Stomach (tissue), 4 donors: Measurements from ENCODE around the gene POLR2J2.
"Not testable (repeated sequence)": the region's sequence is repeated elsewhere in the genome, so short reads cannot be mapped to it uniquely, and the experiment has no call there.

ENCODE experiments used
- EP300 ChIP-seq: sonication (generic); formaldehyde crosslinking; IDR thresholded peaks from one replicate; pipeline ENCODE4 v1.6.1; 2017; ENCODE audit warnings: antibody characterized with exemption
- POLR2A ChIP-seq, 4 donors: fragments of 450-650 bp; IDR thresholded peaks; one replicate each; pipeline ENCODE4 v1.6.1; 2016; ENCODE audit warnings: antibody characterized with exemption in 4 of 4, control low read depth in 2 of 4, mild to moderate bottlenecking in 1 of 4, moderate library complexity in 1 of 4
- TF ChIP-seq, protein P1 (sequence below), 7 experiments: fragments of 450-650 bp in 4 of 7; fragments of 200-600 bp in 3 of 7; sonication (generic) in 3 of 7; IDR thresholded peaks; one replicate each; pipeline ENCODE4 v1.5.1; 2016 to 2019; ENCODE audit warnings: antibody characterized with exemption in 7 of 7, control low read depth in 2 of 7, mild to moderate bottlenecking in 1 of 7

DNA sequence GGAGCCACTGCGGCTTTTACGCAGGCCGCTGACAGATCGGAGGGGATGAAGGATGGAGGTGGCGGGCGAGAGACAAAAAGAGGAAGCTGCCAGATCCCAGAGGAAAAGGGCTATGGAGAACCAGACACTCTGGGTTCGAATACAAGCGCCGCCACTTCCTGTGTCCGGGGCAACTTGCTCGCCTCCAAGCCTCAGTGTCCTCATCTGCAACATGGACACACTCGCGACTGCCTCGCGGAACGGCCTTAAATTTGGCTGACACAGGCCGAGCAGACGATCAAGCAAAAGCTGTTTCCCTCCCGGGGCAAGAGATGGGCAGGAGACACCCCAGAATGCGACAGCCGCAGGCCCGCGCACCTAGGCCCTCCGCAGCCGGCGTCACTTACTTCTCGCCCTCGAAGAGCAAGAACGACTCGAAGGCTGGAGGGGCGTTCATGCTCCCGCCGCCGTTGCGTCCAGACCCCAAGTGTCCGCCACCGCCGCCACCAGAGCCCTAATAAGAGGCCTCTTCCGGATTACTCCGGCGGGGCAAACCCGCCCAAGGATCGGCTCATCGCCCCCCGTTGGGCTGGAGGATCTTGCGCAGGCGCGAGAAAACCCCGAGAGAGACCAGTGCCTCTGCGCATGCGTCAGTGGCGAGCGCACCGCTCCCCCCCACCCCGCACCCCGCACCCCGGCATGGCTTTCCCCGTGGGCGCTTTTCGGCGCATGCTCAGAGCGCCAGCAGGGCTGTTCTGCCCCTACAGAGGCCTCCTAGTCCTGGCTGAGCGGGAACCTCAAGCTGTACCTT lies at the start of gene POLR2J2:
- TF ChIP-seq, protein P1, sequence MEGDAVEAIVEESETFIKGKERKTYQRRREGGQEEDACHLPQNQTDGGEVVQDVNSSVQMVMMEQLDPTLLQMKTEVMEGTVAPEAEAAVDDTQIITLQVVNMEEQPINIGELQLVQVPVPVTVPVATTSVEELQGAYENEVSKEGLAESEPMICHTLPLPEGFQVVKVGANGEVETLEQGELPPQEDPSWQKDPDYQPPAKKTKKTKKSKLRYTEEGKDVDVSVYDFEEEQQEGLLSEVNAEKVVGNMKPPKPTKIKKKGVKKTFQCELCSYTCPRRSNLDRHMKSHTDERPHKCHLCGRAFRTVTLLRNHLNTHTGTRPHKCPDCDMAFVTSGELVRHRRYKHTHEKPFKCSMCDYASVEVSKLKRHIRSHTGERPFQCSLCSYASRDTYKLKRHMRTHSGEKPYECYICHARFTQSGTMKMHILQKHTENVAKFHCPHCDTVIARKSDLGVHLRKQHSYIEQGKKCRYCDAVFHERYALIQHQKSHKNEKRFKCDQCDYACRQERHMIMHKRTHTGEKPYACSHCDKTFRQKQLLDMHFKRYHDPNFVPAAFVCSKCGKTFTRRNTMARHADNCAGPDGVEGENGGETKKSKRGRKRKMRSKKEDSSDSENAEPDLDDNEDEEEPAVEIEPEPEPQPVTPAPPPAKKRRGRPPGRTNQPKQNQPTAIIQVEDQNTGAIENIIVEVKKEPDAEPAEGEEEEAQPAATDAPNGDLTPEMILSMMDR (IDR thresholded peaks at IDR 0.05), result not testable (repeated sequence)
- TF ChIP-seq POLR2A (IDR thresholded peaks at IDR 0.05); EP300: not testable (repeated sequence)
